Neural progenitor cell (in vitro differentiated cells): ENCODE data around the gene GIMAP1. TPM values are rescaled to one million over a fixed set of nuclear protein-coding genes. Genes with fewer than 3 reads are reported as not detected.
"Not testable (repeated sequence)": the region's sequence is repeated elsewhere in the genome, so short reads cannot be mapped to it uniquely, and the experiment has no call there.

Experiments
- DNase-seq: peaks from one replicate; pipeline ENCODE4 v3.0.0-alpha.2; 2016; ENCODE audit warnings: low spot score
- H2AFZ ChIP-seq: fragments of 200-600 bp; sonication (generic); replicated peaks from 2 replicates; pipeline ENCODE4 v1.6.1; 2016; ENCODE audit warnings: antibody characterized with exemption
- H3F3A ChIP-seq: fragments of 200-600 bp; sonication (generic); 2 replicates; pipeline ENCODE4 v1.6.1; 2016; ENCODE audit warnings: antibody characterized with exemption, low read depth
- H3K27ac ChIP-seq: fragments of 200-600 bp; sonication (generic); 2 replicates; pipeline ENCODE4 v1.5.1; 2016; ENCODE audit warnings: mild to moderate bottlenecking
- H3K27me3 ChIP-seq: fragments of 200-600 bp; sonication (generic); 2 replicates; pipeline ENCODE4 v1.6.1; 2016; ENCODE audit warnings: mild to moderate bottlenecking, moderate library complexity
- H3K36me3 ChIP-seq: fragments of 200-600 bp; sonication (generic); 2 replicates; pipeline ENCODE4 v1.5.1; 2016
- H3K4me1 ChIP-seq: fragments of 200-600 bp; sonication (generic); 2 replicates; pipeline ENCODE4 v1.6.1; 2016; ENCODE audit warnings: mixed run types
- H3K4me2 ChIP-seq: fragments of 200-600 bp; sonication (generic); 2 replicates; pipeline ENCODE4 v1.6.1; 2016
- H3K4me3 ChIP-seq: fragments of 200-600 bp; sonication (generic); 2 replicates; pipeline ENCODE4 v1.5.1; 2016
- H3K79me2 ChIP-seq: fragments of 200-600 bp; sonication (generic); 2 replicates; pipeline ENCODE4 v1.6.1; 2016; ENCODE audit warnings: low read depth
- H3K9ac ChIP-seq: fragments of 200-600 bp; sonication (generic); 2 replicates; pipeline ENCODE4 v1.6.1; 2016
- H3K9me3 ChIP-seq: fragments of 200-600 bp; sonication (generic); 2 replicates; pipeline ENCODE4 v1.5.1; 2016; ENCODE audit warnings: low read depth
- H4K20me1 ChIP-seq: fragments of 200-600 bp; sonication (generic); 2 replicates; pipeline ENCODE4 v1.6.1; 2016; ENCODE audit warnings: low read depth
- H3K27ac Mint-ChIP-seq: 3 replicates; pipeline ENCODE4 v1.8.0; 2021; ENCODE audit warnings: mixed read lengths
- H3K27me3 Mint-ChIP-seq: 2 replicates; pipeline ENCODE4 v1.8.0; 2022; ENCODE audit warnings: low read depth, mild to moderate bottlenecking, inconsistent platforms, moderate library complexity, mixed read lengths; ENCODE audit not compliant: insufficient read depth
- H3K36me3 Mint-ChIP-seq: 3 replicates; pipeline ENCODE4 v1.8.0; 2021; ENCODE audit warnings: mixed read lengths
- H3K4me1 Mint-ChIP-seq: 3 replicates; pipeline ENCODE4 v1.8.0; 2021; ENCODE audit warnings: mixed read lengths
- H3K4me3 Mint-ChIP-seq: 3 replicates; pipeline ENCODE4 v1.8.0; 2021; ENCODE audit warnings: mild to moderate bottlenecking, moderate library complexity, mixed read lengths
- H3K9me3 Mint-ChIP-seq: 3 replicates; pipeline ENCODE4 v1.8.0; 2020; ENCODE audit warnings: mixed read lengths
- EZH2 ChIP-seq: fragments of 200-600 bp; sonication (generic); IDR thresholded peaks from 2 replicates; pipeline ENCODE4 v1.6.1; 2017; ENCODE audit warnings: antibody characterized with exemption, mild to moderate bottlenecking, moderate library complexity
- EZH2phosphoT487 ChIP-seq: fragments of 200-600 bp; sonication (generic); IDR thresholded peaks from 2 replicates; pipeline ENCODE4 v1.6.1; 2017; ENCODE audit warnings: antibody characterized with exemption
- total RNA-seq: library from RNA; depleted of rRNA; stranded (reverse); fragments of >200 nt; gene quantifications from 2 replicates; pipeline ENCODE4 v1.2.3, GENCODE V29; 2015; ENCODE audit warnings: low replicate concordance
- TF ChIP-seq, protein P1 (sequence below): fragments of 200-600 bp; sonication (generic); IDR thresholded peaks from 2 replicates; pipeline ENCODE4 v1.5.1; 2017; ENCODE audit warnings: antibody characterized with exemption, mild to moderate bottlenecking

Gene GIMAP1
- not detected in 2 replicates for total RNA-seq

DNA sequence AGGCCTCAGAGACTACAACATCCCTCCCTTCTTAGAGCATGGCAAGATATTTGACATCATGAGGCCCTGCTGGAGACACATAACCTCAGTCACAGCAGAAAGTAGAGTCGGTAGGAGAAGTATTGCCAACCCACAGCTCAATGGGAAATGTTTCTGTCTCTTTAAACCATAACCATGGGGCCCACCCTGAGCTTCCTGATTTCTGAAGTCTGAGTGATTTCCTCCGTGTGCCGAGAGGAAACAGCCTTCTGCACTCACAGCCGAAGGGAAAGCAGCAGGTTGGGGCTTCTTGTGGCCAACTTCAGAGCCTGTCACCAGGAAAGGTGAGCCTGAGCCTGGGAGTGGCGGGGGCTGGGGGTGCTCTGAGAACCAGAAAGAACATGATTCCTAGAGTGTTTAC, at the start of gene GIMAP1:
GIMAP1 (plus strand) TSS at position 246 of the 400 bp plus-strand sequence. CDS start 2,435 bp downstream, outside the sequence.
- Mint-ChIP-seq H3K9me3 (peaks cover 14% of the 10 kb centered on the region), H3K27ac (no peak within 1 kb of the TSS), H3K27me3 (peaks cover 4% of the 10 kb centered on the region), H3K36me3 (no peaks in the 10 kb centered on the region), H3K4me1 (no peaks in the 10 kb centered on the region), H3K4me3 (no peak within 1 kb of the TSS)
- DNase-seq, result no peak
- no peaks in the 10 kb centered on the region for H3K79me2 ChIP-seq
- TF ChIP-seq, protein P1, sequence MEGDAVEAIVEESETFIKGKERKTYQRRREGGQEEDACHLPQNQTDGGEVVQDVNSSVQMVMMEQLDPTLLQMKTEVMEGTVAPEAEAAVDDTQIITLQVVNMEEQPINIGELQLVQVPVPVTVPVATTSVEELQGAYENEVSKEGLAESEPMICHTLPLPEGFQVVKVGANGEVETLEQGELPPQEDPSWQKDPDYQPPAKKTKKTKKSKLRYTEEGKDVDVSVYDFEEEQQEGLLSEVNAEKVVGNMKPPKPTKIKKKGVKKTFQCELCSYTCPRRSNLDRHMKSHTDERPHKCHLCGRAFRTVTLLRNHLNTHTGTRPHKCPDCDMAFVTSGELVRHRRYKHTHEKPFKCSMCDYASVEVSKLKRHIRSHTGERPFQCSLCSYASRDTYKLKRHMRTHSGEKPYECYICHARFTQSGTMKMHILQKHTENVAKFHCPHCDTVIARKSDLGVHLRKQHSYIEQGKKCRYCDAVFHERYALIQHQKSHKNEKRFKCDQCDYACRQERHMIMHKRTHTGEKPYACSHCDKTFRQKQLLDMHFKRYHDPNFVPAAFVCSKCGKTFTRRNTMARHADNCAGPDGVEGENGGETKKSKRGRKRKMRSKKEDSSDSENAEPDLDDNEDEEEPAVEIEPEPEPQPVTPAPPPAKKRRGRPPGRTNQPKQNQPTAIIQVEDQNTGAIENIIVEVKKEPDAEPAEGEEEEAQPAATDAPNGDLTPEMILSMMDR, result no peak
- no peak for TF ChIP-seq EZH2phosphoT487
- TF ChIP-seq EZH2, result no peak
- H3K9ac ChIP-seq, result no peak within 1 kb of the TSS
- no peaks in the 10 kb centered on the region for H3F3A ChIP-seq
- H3K4me1 ChIP-seq, result no peaks in the 10 kb centered on the region
- no peaks in the 10 kb centered on the region for H4K20me1 ChIP-seq
- H3K4me3 ChIP-seq, result no peak within 1 kb of the TSS
- H3K36me3 ChIP-seq, result no peaks in the 10 kb centered on the region
- H2AFZ ChIP-seq, result no peak within 1 kb of the TSS
- H3K9me3 ChIP-seq, result no peaks in the 10 kb centered on the region
- H3K4me2 ChIP-seq, result no peak within 1 kb of the TSS
- no peak within 1 kb of the TSS for H3K27ac ChIP-seq
- H3K27me3 ChIP-seq, result peaks cover 68% of the 10 kb centered on the region

DNA sequence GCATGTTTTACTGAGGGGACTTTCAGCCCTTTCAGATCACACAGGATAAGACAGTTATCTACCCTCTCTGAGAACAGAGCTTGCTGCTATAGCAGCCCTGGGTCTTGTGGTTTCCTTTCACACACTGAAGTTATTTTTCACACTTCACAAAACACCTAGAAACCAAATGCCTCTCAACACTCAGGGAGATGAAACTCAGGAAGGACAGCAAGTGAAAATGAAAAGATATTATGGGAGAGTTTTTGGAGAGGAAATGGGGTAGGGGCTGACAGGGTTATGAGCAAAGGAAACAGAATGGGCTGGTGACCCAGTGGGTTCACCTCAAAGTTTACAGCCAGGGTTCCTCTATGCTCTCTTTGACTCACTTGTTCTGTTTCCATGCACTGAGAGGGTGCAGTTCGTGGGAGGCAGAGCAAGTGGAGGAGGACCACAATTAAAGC, 47.9 kb upstream of the GIMAP1 start:
- H3K4me1 ChIP-seq, result no peaks in the 10 kb centered on the region
- Mint-ChIP-seq H3K27ac (no peak overlapping the region), H3K27me3 (peaks cover 4% of the 10 kb centered on the region), H3K36me3 (no peaks in the 10 kb centered on the region), H3K4me3 (no peak overlapping the region), H3K4me1 (no peaks in the 10 kb centered on the region), H3K9me3 (peaks cover 2% of the 10 kb centered on the region)
- H4K20me1 ChIP-seq, result no peaks in the 10 kb centered on the region
- no peak overlapping the region for H3K4me3 ChIP-seq
- H3F3A ChIP-seq, result no peaks in the 10 kb centered on the region
- no peaks in the 10 kb centered on the region for H3K27me3 ChIP-seq
- no peak for DNase-seq
- no peaks in the 10 kb centered on the region for H3K36me3 ChIP-seq
- H2AFZ ChIP-seq, result no peak overlapping the region
- TF ChIP-seq, protein P1, result no peak
- TF ChIP-seq EZH2phosphoT487 (no peak), EZH2 (no peak)
- H3K9me3 ChIP-seq, result no peaks in the 10 kb centered on the region
- H3K79me2 ChIP-seq, result no peaks in the 10 kb centered on the region
- H3K4me2 ChIP-seq, result no peak overlapping the region
- no peak overlapping the region for H3K9ac ChIP-seq
- H3K27ac ChIP-seq, result no peak overlapping the region

DNA sequence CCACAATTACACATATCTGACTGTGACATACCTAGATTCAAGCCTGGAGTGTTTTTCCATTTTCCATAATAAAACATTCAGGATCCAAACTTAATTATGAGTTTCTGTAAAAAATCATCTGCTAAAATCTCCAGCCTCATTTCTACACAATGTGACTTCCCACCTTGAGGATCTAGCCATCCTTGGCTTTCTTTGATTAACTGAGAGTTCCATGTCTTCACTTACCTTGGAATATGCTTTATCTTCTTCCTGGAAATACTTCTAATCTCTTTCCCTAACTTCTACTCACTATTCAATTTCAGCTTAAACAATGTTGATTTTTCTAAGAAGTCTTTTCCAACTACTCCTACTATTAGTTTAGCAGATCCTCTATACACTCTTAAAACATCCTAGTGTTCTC, 47.4 kb upstream of the GIMAP1 start:
- H3K9me3 ChIP-seq, result no peaks in the 10 kb centered on the region
- H3K9me3 Mint-ChIP-seq, result peaks cover 2% of the 10 kb centered on the region
- no peaks in the 10 kb centered on the region for H3K79me2 ChIP-seq

DNA sequence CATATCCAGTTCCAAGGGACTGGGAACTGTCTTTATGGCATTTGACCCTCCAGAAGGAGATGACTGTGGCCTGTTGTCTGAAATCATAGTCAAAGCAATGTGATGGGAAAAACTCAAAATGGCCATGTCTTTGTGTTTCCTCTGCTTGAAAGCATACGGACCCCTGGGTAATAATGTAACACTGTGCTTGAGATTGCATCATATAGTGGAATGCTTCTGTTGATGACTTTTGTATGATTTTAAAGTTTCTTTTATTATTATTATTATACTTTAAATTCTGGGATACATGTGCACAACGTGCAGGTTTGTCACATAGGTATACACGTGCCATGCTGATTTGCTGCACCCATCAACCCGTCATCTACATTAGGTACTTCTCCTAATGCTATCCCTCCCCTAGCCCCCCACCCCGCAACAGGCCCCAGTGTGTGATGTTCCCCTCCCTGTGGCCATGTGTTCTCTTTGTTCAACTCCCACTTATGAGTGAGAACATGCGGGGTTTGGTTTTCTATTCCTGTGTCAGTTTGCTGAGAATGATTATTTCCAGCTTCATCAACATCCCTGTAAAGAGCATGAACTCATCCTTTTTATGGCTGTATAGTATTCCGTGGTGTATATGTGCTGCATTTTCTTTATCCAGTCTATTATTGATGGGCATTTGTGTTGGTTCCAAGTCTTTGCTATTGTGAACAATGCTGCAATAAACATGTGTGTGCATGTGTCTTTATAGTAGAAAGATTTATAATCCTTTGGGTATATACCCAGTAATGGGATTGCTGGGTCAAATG, 44.4 kb upstream of the GIMAP1 start:
- H3K36me3 ChIP-seq, H3F3A ChIP-seq, DNase-seq, H3K9me3 Mint-ChIP-seq, H3K27me3 Mint-ChIP-seq, H3K4me3 ChIP-seq, H3K79me2 ChIP-seq, H3K9me3 ChIP-seq, H3K4me2 ChIP-seq, H3K27me3 ChIP-seq, H3K27ac Mint-ChIP-seq, H3K4me3 Mint-ChIP-seq, H3K27ac ChIP-seq, H3K4me1 ChIP-seq, H3K9ac ChIP-seq, H2AFZ ChIP-seq, H3K4me1 Mint-ChIP-seq, H4K20me1 ChIP-seq, H3K36me3 Mint-ChIP-seq: not testable (repeated sequence)

More for the DNA sequence above, 47.4 kb upstream of the GIMAP1 start:
- Mint-ChIP-seq H3K27ac (no peak overlapping the region), H3K36me3 (no peaks in the 10 kb centered on the region), H3K4me3 (no peak overlapping the region), H3K27me3 (peaks cover 4% of the 10 kb centered on the region), H3K4me1 (no peaks in the 10 kb centered on the region)
- H2AFZ ChIP-seq, result no peak overlapping the region
- DNase-seq, result no peak
- no peak overlapping the region for H3K27ac ChIP-seq
- H3K36me3 ChIP-seq, result no peaks in the 10 kb centered on the region
- no peak overlapping the region for H3K9ac ChIP-seq
- no peak for TF ChIP-seq EZH2phosphoT487
- TF ChIP-seq, protein P1, result no peak
- no peak for TF ChIP-seq EZH2
- no peaks in the 10 kb centered on the region for H3F3A ChIP-seq
- H4K20me1 ChIP-seq, result no peaks in the 10 kb centered on the region
- no peak overlapping the region for H3K4me2 ChIP-seq
- H3K27me3 ChIP-seq, result no peaks in the 10 kb centered on the region
- no peaks in the 10 kb centered on the region for H3K4me1 ChIP-seq
- H3K4me3 ChIP-seq, result no peak overlapping the region
